Measurements from ENCODE around the gene BIN1.

The BIN1 gene

GRCh38 chr2:127069536-127069935 lies 37.4 kb downstream of the BIN1 start:
- DNase-seq (ENCODE audit: low read depth), result no peak
- H3K4me3 ChIP-seq (ENCODE audit: control insufficient read depth, low read depth, low read length), result no peak overlapping the region
- no peak for TF ChIP-seq CTCF (IDR thresholded peaks at IDR 0.05; ENCODE audit: control insufficient read depth, insufficient read depth, low read depth, low read length, missing control alignments)

GRCh38 chr2:127069003-127069402 lies 38.0 kb downstream of the BIN1 start:
- H3K4me3 ChIP-seq (ENCODE audit: control insufficient read depth, low read depth, low read length), result no peak overlapping the region
- no peak for TF ChIP-seq CTCF (IDR thresholded peaks at IDR 0.05; ENCODE audit: control insufficient read depth, insufficient read depth, low read depth, low read length, missing control alignments)
- no peak for DNase-seq (ENCODE audit: low read depth)

- no peak for DNase-seq (ENCODE audit: low read depth)
- no peak overlapping the region for H3K4me3 ChIP-seq (ENCODE audit: control insufficient read depth, low read depth, low read length)
- TF ChIP-seq CTCF (IDR thresholded peaks at IDR 0.05; ENCODE audit: control insufficient read depth, insufficient read depth, low read depth, low read length, missing control alignments), result no peak
These were observed 38.6 kb downstream of the BIN1 start for GRCh38 chr2:127068351-127068741.

GRCh38 chr2:127067620-127068350 lies 39.2 kb downstream of the BIN1 start:
- no peak overlapping the region for H3K4me3 ChIP-seq (ENCODE audit: control insufficient read depth, low read depth, low read length)
- peak; percentile 93 for TF ChIP-seq CTCF (IDR thresholded peaks at IDR 0.05; ENCODE audit: control insufficient read depth, insufficient read depth, low read depth, low read length, missing control alignments)
- DNase-seq (ENCODE audit: low read depth), result no peak

GRCh38 chr2:127066942-127067341 lies 40.0 kb downstream of the BIN1 start:
- TF ChIP-seq CTCF (IDR thresholded peaks at IDR 0.05; ENCODE audit: control insufficient read depth, insufficient read depth, low read depth, low read length, missing control alignments), result no peak
- H3K4me3 ChIP-seq (ENCODE audit: control insufficient read depth, low read depth, low read length), result no peak overlapping the region
- DNase-seq (ENCODE audit: low read depth), result no peak

- H3K4me3 ChIP-seq (ENCODE audit: control insufficient read depth, low read depth, low read length), result no peak overlapping the region
- no peak for DNase-seq (ENCODE audit: low read depth)
- no peak for TF ChIP-seq CTCF (IDR thresholded peaks at IDR 0.05; ENCODE audit: control insufficient read depth, insufficient read depth, low read depth, low read length, missing control alignments)
These were observed 41.0 kb downstream of the BIN1 start for GRCh38 chr2:127065940-127066318.
